ENCODE results near the gene PHLDA3.

PHLDA3 gene

DNA sequence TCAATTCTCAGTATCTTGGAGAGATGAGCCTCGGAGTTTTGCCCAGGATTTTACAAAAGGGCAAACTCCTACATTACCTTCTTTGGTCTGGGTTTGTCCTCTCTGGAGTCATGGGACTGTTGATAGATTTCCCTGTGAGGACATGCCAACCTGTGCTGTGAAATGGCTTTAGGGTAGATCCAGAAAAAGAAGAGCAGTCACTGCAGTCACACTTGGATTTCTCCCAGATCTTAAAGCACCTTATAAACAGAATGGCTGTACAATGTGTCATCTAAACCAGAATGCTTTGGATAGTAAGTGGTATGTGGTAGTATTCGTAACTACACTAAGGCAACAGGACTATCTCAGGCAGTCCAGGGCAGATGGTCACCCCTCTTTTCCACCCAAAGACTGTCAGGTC is 39.8 kb upstream of the PHLDA3 start:
- Histone ChIP-seq H3K27ac (peak overlapping the region; percentile 99), H3K79me2 (peaks cover 13% of the 10 kb centered on the region), H3K4me2 (ENCODE audit: low read length) (no peak overlapping the region), H3K9me3 (ENCODE audit: control insufficient read depth, low read length) (no peaks in the 10 kb centered on the region), H3K4me1 (peaks cover 49% of the 10 kb centered on the region), H3K27me3 (ENCODE audit: control insufficient read depth, insufficient read depth, low read length) (no peaks in the 10 kb centered on the region), H3K4me3 (ENCODE audit: low read depth, low read length) (no peak overlapping the region), H3K36me3 (ENCODE audit: control insufficient read depth, insufficient read depth, low read length) (no peaks in the 10 kb centered on the region), H2AFZ (no peak overlapping the region), H3K9ac (no peak overlapping the region)
- TF ChIP-seq, protein P1, sequence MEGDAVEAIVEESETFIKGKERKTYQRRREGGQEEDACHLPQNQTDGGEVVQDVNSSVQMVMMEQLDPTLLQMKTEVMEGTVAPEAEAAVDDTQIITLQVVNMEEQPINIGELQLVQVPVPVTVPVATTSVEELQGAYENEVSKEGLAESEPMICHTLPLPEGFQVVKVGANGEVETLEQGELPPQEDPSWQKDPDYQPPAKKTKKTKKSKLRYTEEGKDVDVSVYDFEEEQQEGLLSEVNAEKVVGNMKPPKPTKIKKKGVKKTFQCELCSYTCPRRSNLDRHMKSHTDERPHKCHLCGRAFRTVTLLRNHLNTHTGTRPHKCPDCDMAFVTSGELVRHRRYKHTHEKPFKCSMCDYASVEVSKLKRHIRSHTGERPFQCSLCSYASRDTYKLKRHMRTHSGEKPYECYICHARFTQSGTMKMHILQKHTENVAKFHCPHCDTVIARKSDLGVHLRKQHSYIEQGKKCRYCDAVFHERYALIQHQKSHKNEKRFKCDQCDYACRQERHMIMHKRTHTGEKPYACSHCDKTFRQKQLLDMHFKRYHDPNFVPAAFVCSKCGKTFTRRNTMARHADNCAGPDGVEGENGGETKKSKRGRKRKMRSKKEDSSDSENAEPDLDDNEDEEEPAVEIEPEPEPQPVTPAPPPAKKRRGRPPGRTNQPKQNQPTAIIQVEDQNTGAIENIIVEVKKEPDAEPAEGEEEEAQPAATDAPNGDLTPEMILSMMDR (IDR thresholded peaks at IDR 0.05) = no peak

DNA sequence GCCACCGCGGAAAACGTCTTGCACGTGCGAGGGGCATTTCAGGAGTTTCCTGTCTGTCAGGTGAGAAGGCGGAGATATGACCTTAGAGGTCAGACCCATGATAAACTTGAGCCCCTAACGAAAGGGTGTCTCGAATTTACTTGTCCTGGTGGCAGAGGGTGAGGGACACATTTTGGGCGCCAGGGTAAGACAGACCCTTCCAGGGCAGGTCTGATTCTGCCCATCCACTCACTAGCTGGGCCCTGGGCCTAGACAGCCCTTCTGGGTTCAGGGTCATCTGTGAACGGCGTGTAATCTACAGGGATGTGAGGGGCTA is 38.3 kb upstream of the PHLDA3 start:
- peaks cover 13% of the 10 kb centered on the region for H3K79me2 ChIP-seq
- H3K27ac ChIP-seq = peak overlapping the region; percentile 99
- TF ChIP-seq, protein P1 (IDR thresholded peaks at IDR 0.05) = no peak
- peak overlapping the region; percentile 69 for H2AFZ ChIP-seq
- H3K36me3 ChIP-seq (ENCODE audit: control insufficient read depth, insufficient read depth, low read length) = no peaks in the 10 kb centered on the region
- peak overlapping the region; percentile 93 for H3K4me2 ChIP-seq (ENCODE audit: low read length)
- H3K9me3 ChIP-seq (ENCODE audit: control insufficient read depth, low read length) = no peaks in the 10 kb centered on the region
- no peaks in the 10 kb centered on the region for H3K27me3 ChIP-seq (ENCODE audit: control insufficient read depth, insufficient read depth, low read length)
- H3K9ac ChIP-seq = peak overlapping the region; percentile 76
- H3K4me1 ChIP-seq = peaks cover 56% of the 10 kb centered on the region
- peak overlapping the region; percentile 81 for H3K4me3 ChIP-seq (ENCODE audit: low read depth, low read length)

DNA sequence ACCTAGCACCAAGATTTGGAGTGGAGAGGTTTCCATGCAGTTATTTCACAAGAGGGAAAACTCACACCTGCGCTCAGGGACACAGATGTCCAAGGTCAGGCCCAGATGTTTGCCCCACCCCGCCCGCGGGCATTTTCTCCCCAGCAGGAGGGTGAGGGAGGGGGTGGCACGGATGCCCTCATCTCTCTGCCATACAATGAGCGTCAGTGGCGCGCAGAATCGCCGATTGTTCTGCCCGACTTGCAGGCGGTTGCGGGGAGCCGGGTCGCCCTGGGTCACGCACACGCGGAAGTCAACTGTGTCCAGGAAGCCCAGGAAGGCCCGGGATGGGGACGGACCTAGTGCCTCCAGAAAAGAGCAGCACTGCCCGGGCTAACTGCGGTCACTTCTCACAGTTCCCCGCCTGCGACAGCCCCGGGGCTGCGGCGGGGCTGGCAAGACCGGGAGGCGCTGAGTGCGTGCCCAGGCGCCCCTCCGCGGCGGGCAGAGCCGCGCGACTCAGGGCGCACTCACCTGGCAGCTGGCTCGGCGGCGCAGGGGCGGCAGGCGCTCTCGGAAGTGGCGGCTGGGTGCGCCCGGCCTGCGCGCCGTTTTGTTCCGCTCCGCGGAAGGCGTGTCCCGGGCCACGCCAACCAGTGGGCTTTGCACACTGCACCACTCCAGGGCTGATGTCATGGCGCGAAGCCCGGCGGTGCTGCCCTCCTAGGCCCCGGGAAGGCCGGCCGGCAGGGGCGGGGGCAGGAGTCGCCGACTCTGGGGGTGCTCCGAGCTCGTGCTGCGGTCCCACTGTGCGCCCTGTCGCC is 37.8 kb upstream of the PHLDA3 start, which contains the start of gene CSRP1:
CSRP1 (minus strand) TSS at position 567 of the 803 bp plus-strand sequence. CDS start 10,820 bp downstream, outside the sequence.
- H3K4me1 ChIP-seq = peaks cover 50% of the 10 kb centered on the region
- H3K4me2 ChIP-seq (ENCODE audit: low read length) = peak within 1 kb of the TSS; percentile 93
- peak within 1 kb of the TSS; percentile 99 for H3K27ac ChIP-seq
- no peaks in the 10 kb centered on the region for H3K9me3 ChIP-seq (ENCODE audit: control insufficient read depth, low read length)
- H3K27me3 ChIP-seq (ENCODE audit: control insufficient read depth, insufficient read depth, low read length) = no peaks in the 10 kb centered on the region
- peaks cover 13% of the 10 kb centered on the region for H3K79me2 ChIP-seq
- H3K9ac ChIP-seq = peak within 1 kb of the TSS; percentile 76
- H3K4me3 ChIP-seq (ENCODE audit: low read depth, low read length) = peak within 1 kb of the TSS; percentile 81
- TF ChIP-seq, protein P1 (IDR thresholded peaks at IDR 0.05) = no peak
- H3K36me3 ChIP-seq (ENCODE audit: control insufficient read depth, insufficient read depth, low read length) = no peaks in the 10 kb centered on the region
- H2AFZ ChIP-seq = peak within 1 kb of the TSS; percentile 69

DNA sequence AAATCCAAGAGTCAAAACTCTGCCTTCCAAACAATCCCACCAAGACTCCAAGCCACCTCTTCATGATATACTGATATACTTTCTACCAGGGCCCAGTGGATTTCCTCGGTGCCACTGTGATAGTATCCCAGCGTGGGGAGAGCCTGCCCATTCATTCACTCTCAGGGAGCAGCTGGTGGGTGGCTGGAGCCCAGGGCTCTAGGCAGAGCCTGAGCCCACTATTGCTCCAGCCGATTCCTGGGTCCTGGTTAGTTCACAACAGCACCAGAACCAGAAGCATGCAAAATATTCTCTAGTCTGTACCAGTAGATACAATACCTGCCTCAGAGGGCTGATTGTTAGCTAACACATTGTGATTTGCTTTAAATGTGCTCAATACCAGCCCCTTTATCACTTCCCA is 37.1 kb upstream of the PHLDA3 start:
- Histone ChIP-seq H3K36me3 (ENCODE audit: control insufficient read depth, insufficient read depth, low read length) (no peaks in the 10 kb centered on the region), H3K4me1 (peaks cover 53% of the 10 kb centered on the region)
- TF ChIP-seq, protein P1 (IDR thresholded peaks at IDR 0.05) = no peak

DNA sequence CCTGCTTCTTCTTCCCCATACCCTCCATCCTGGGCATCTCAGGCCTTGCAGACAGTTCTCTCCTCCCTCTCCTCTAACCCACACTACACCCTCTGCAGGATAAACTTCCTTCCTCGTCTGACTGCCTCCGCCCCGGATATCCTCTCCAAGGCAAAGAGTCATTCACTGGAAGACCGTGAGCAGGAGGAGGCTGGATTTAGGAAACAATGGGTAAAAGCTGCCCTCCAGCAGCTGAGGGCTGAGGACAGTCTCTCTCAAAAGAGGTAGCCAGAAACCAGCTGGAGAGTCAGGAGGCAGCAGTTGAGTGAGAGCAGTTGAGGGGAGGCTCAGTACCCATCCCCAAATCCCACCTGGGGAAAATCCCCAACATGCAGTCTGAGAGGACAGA is 36.5 kb upstream of the PHLDA3 start:
- no peaks in the 10 kb centered on the region for H3K9me3 ChIP-seq (ENCODE audit: control insufficient read depth, low read length)
- peaks cover 18% of the 10 kb centered on the region for H3K79me2 ChIP-seq
- H3K4me3 ChIP-seq (ENCODE audit: low read depth, low read length) = peak overlapping the region; percentile 81
- peaks cover 56% of the 10 kb centered on the region for H3K4me1 ChIP-seq
- no peak overlapping the region for H3K9ac ChIP-seq
- H3K4me2 ChIP-seq (ENCODE audit: low read length) = peak overlapping the region; percentile 93
- H2AFZ ChIP-seq = no peak overlapping the region
- TF ChIP-seq, protein P1 (IDR thresholded peaks at IDR 0.05) = no peak
- peak overlapping the region; percentile 99 for H3K27ac ChIP-seq
- H3K27me3 ChIP-seq (ENCODE audit: control insufficient read depth, insufficient read depth, low read length) = no peaks in the 10 kb centered on the region
- no peaks in the 10 kb centered on the region for H3K36me3 ChIP-seq (ENCODE audit: control insufficient read depth, insufficient read depth, low read length)

More for the DNA sequence above, 37.1 kb upstream of the PHLDA3 start:
- Histone ChIP-seq H3K27ac (peak overlapping the region; percentile 99), H3K4me3 (ENCODE audit: low read depth, low read length) (peak overlapping the region; percentile 81), H3K4me2 (ENCODE audit: low read length) (peak overlapping the region; percentile 93), H3K9ac (peak overlapping the region; percentile 46), H3K79me2 (peaks cover 13% of the 10 kb centered on the region), H3K27me3 (ENCODE audit: control insufficient read depth, insufficient read depth, low read length) (no peaks in the 10 kb centered on the region), H2AFZ (no peak overlapping the region), H3K9me3 (ENCODE audit: control insufficient read depth, low read length) (no peaks in the 10 kb centered on the region)
